Left ventricle myocardium inferior (tissue), 1 donor: ENCODE results near the gene FAM135A. TPM values are rescaled to one million over a fixed set of nuclear protein-coding genes. Genes with fewer than 3 reads are reported as not detected.
"Not testable (repeated sequence)": the region's sequence is repeated elsewhere in the genome, so short reads cannot be mapped to it uniquely, and the experiment has no call there.

Experiments used
- DNase-seq: peaks from one replicate; pipeline ENCODE4 v3.0.0-alpha.2; 2020
- H3K27ac ChIP-seq: fragments of 200-600 bp; replicated peaks from 2 replicates; pipeline ENCODE4 v1.8.0; 2021
- H3K27me3 ChIP-seq: fragments of 200-600 bp; 2 replicates; pipeline ENCODE4 v1.8.0; 2021; ENCODE audit warnings: low read depth
- H3K36me3 ChIP-seq: fragments of 200-600 bp; 2 replicates; pipeline ENCODE4 v1.8.0; 2021
- H3K4me1 ChIP-seq: fragments of 200-600 bp; 2 replicates; pipeline ENCODE4 v1.8.0; 2021
- H3K4me3 ChIP-seq: fragments of 200-600 bp; 2 replicates; pipeline ENCODE4 v1.8.0; 2021; ENCODE audit warnings: mild to moderate bottlenecking, moderate library complexity
- H3K9me3 ChIP-seq: fragments of 200-600 bp; replicated peaks from 2 replicates; pipeline ENCODE4 v1.8.0; 2021
- CTCF ChIP-seq: fragments of 200-600 bp; IDR thresholded peaks from 2 replicates; pipeline ENCODE4 v1.8.0; 2021; ENCODE audit warnings: antibody characterized with exemption, mild to moderate bottlenecking, borderline replicate concordance
- intact Hi-C: fragments of 100-400 bp; cut with micrococcal nuclease; formaldehyde crosslinking; loops from one replicate; pipeline ENCODE4 v1.11.0; 2022
- total RNA-seq: library from RNA; stranded (reverse); fragmentation: NEBNext Ultra II Directional; extraction: Animal tissue kit (Norgen Biotek cat#: 25700); gene quantifications from one replicate; pipeline ENCODE4 v1.2.1, GENCODE V29; 2021
- donor health status: DM: no; HTN: yes; CAD: no; lungs with severe emphysema.

The FAM135A gene
- total RNA-seq, 1 donor from 2014 or later, result 14.5 TPM

GRCh38 chr6:70445001-70445400, 31.7 kb downstream of the FAM135A start:
- no peak for TF ChIP-seq CTCF
- intact Hi-C loops, result no loop called here

GRCh38 chr6:70447343-70448070, 34.2 kb downstream of the FAM135A start:
- Histone ChIP-seq H3K9me3 (peaks cover 20% of the 10 kb centered on the region), H3K36me3 (peaks cover 31% of the 10 kb centered on the region)
- DNase-seq, H3K27ac ChIP-seq, H3K4me3 ChIP-seq, H3K4me1 ChIP-seq, intact Hi-C loops, H3K27me3 ChIP-seq: not testable (repeated sequence)

More at GRCh38 chr6:70445001-70445400, 31.7 kb downstream of the FAM135A start:
- no peak for DNase-seq
- no peaks in the 10 kb centered on the region for H3K4me1 ChIP-seq
- peaks cover 20% of the 10 kb centered on the region for H3K9me3 ChIP-seq
- H3K4me3 ChIP-seq, result no peak overlapping the region
- H3K27ac ChIP-seq, result no peak overlapping the region
- H3K27me3 ChIP-seq, result no peaks in the 10 kb centered on the region
- peaks cover 48% of the 10 kb centered on the region for H3K36me3 ChIP-seq

GRCh38 chr6:70453899-70454298, 40.6 kb downstream of the FAM135A start:
- H3K4me3 ChIP-seq, H3K9me3 ChIP-seq, H3K27ac ChIP-seq, DNase-seq, H3K27me3 ChIP-seq, H3K4me1 ChIP-seq, intact Hi-C loops: not testable (repeated sequence)
- peaks cover 22% of the 10 kb centered on the region for H3K36me3 ChIP-seq

GRCh38 chr6:70456735-70457134, 43.4 kb downstream of the FAM135A start:
- H3K9me3 ChIP-seq, result no peaks in the 10 kb centered on the region

GRCh38 chr6:70459235-70459634, 45.9 kb downstream of the FAM135A start:
- H3K4me3 ChIP-seq, result no peak overlapping the region
- H3K27ac ChIP-seq, result no peak overlapping the region
- peaks cover 5% of the 10 kb centered on the region for H3K36me3 ChIP-seq
- intact Hi-C loops, result no loop called here
- no peaks in the 10 kb centered on the region for H3K4me1 ChIP-seq
- H3K9me3 ChIP-seq, result no peaks in the 10 kb centered on the region
- no peaks in the 10 kb centered on the region for H3K27me3 ChIP-seq
- TF ChIP-seq CTCF, result no peak
- no peak for DNase-seq

More at GRCh38 chr6:70456735-70457134, 43.4 kb downstream of the FAM135A start:
- peaks cover 20% of the 10 kb centered on the region for H3K36me3 ChIP-seq
- H3K4me1 ChIP-seq, result no peaks in the 10 kb centered on the region
- no peak for TF ChIP-seq CTCF
- H3K4me3 ChIP-seq, result no peak overlapping the region
- no peak overlapping the region for H3K27ac ChIP-seq
- H3K27me3 ChIP-seq, result no peaks in the 10 kb centered on the region
- no peak for DNase-seq
- intact Hi-C loops, result no loop called here

- H3K4me3 ChIP-seq, intact Hi-C loops, H3K4me1 ChIP-seq: not testable (repeated sequence)
Measured at GRCh38 chr6:70459699-70460098, 46.4 kb downstream of the FAM135A start.

GRCh38 chr6:70470016-70470415, 56.7 kb downstream of the FAM135A start:
- Histone ChIP-seq H3K4me3 (no peak overlapping the region), H3K27me3 (no peaks in the 10 kb centered on the region), H3K9me3 (no peaks in the 10 kb centered on the region), H3K4me1 (no peaks in the 10 kb centered on the region), H3K36me3 (peaks cover 12% of the 10 kb centered on the region), H3K27ac (no peak overlapping the region)
- TF ChIP-seq CTCF, result no peak
- no peak for DNase-seq
- intact Hi-C loops, result no loop called here

More at GRCh38 chr6:70459699-70460098, 46.4 kb downstream of the FAM135A start:
- H3K9me3 ChIP-seq, H3K36me3 ChIP-seq, H3K27ac ChIP-seq, H3K27me3 ChIP-seq, DNase-seq: not testable (repeated sequence)

GRCh38 chr6:70470510-70470909, 57.2 kb downstream of the FAM135A start:
- DNase-seq, H3K9me3 ChIP-seq, H3K27me3 ChIP-seq, H3K4me3 ChIP-seq, intact Hi-C loops, H3K4me1 ChIP-seq, H3K27ac ChIP-seq: not testable (repeated sequence)
- peaks cover 12% of the 10 kb centered on the region for H3K36me3 ChIP-seq
